Neural progenitor cell (in vitro differentiated cells): ENCODE data around the gene LATS2. TPM values are rescaled to one million over a fixed set of nuclear protein-coding genes. Genes with fewer than 3 reads are reported as not detected.
A peak's percentile ranks its signal among the peaks of the same experiment; 100 is the strongest.

Source experiments
- DNase-seq: peaks from one replicate; pipeline ENCODE4 v3.0.0-alpha.2; 2016; ENCODE audit warnings: low spot score
- H2AFZ ChIP-seq: fragments of 200-600 bp; sonication (generic); replicated peaks from 2 replicates; pipeline ENCODE4 v1.6.1; 2016; ENCODE audit warnings: antibody characterized with exemption
- H3F3A ChIP-seq: fragments of 200-600 bp; sonication (generic); 2 replicates; pipeline ENCODE4 v1.6.1; 2016; ENCODE audit warnings: antibody characterized with exemption, low read depth
- H3K27ac ChIP-seq: fragments of 200-600 bp; sonication (generic); 2 replicates; pipeline ENCODE4 v1.5.1; 2016; ENCODE audit warnings: mild to moderate bottlenecking
- H3K27me3 ChIP-seq: fragments of 200-600 bp; sonication (generic); 2 replicates; pipeline ENCODE4 v1.6.1; 2016; ENCODE audit warnings: mild to moderate bottlenecking, moderate library complexity
- H3K36me3 ChIP-seq: fragments of 200-600 bp; sonication (generic); 2 replicates; pipeline ENCODE4 v1.5.1; 2016
- H3K4me1 ChIP-seq: fragments of 200-600 bp; sonication (generic); 2 replicates; pipeline ENCODE4 v1.6.1; 2016; ENCODE audit warnings: mixed run types
- H3K4me2 ChIP-seq: fragments of 200-600 bp; sonication (generic); 2 replicates; pipeline ENCODE4 v1.6.1; 2016
- H3K4me3 ChIP-seq: fragments of 200-600 bp; sonication (generic); 2 replicates; pipeline ENCODE4 v1.5.1; 2016
- H3K79me2 ChIP-seq: fragments of 200-600 bp; sonication (generic); 2 replicates; pipeline ENCODE4 v1.6.1; 2016; ENCODE audit warnings: low read depth
- H3K9ac ChIP-seq: fragments of 200-600 bp; sonication (generic); 2 replicates; pipeline ENCODE4 v1.6.1; 2016
- H3K9me3 ChIP-seq: fragments of 200-600 bp; sonication (generic); 2 replicates; pipeline ENCODE4 v1.5.1; 2016; ENCODE audit warnings: low read depth
- H4K20me1 ChIP-seq: fragments of 200-600 bp; sonication (generic); 2 replicates; pipeline ENCODE4 v1.6.1; 2016; ENCODE audit warnings: low read depth
- H3K27ac Mint-ChIP-seq: 3 replicates; pipeline ENCODE4 v1.8.0; 2021; ENCODE audit warnings: mixed read lengths
- H3K27me3 Mint-ChIP-seq: 2 replicates; pipeline ENCODE4 v1.8.0; 2022; ENCODE audit warnings: low read depth, mild to moderate bottlenecking, inconsistent platforms, moderate library complexity, mixed read lengths; ENCODE audit not compliant: insufficient read depth
- H3K36me3 Mint-ChIP-seq: 3 replicates; pipeline ENCODE4 v1.8.0; 2021; ENCODE audit warnings: mixed read lengths
- H3K4me1 Mint-ChIP-seq: 3 replicates; pipeline ENCODE4 v1.8.0; 2021; ENCODE audit warnings: mixed read lengths
- H3K4me3 Mint-ChIP-seq: 3 replicates; pipeline ENCODE4 v1.8.0; 2021; ENCODE audit warnings: mild to moderate bottlenecking, moderate library complexity, mixed read lengths
- H3K9me3 Mint-ChIP-seq: 3 replicates; pipeline ENCODE4 v1.8.0; 2020; ENCODE audit warnings: mixed read lengths
- EZH2 ChIP-seq: fragments of 200-600 bp; sonication (generic); IDR thresholded peaks from 2 replicates; pipeline ENCODE4 v1.6.1; 2017; ENCODE audit warnings: antibody characterized with exemption, mild to moderate bottlenecking, moderate library complexity
- EZH2phosphoT487 ChIP-seq: fragments of 200-600 bp; sonication (generic); IDR thresholded peaks from 2 replicates; pipeline ENCODE4 v1.6.1; 2017; ENCODE audit warnings: antibody characterized with exemption
- total RNA-seq: library from RNA; depleted of rRNA; stranded (reverse); fragments of >200 nt; gene quantifications from 2 replicates; pipeline ENCODE4 v1.2.3, GENCODE V29; 2015; ENCODE audit warnings: low replicate concordance
- TF ChIP-seq, protein P1 (sequence below): fragments of 200-600 bp; sonication (generic); IDR thresholded peaks from 2 replicates; pipeline ENCODE4 v1.5.1; 2017; ENCODE audit warnings: antibody characterized with exemption, mild to moderate bottlenecking

LATS2 gene
- total RNA-seq, 1 donor from 2014 or later = 15.2 TPM

DNA sequence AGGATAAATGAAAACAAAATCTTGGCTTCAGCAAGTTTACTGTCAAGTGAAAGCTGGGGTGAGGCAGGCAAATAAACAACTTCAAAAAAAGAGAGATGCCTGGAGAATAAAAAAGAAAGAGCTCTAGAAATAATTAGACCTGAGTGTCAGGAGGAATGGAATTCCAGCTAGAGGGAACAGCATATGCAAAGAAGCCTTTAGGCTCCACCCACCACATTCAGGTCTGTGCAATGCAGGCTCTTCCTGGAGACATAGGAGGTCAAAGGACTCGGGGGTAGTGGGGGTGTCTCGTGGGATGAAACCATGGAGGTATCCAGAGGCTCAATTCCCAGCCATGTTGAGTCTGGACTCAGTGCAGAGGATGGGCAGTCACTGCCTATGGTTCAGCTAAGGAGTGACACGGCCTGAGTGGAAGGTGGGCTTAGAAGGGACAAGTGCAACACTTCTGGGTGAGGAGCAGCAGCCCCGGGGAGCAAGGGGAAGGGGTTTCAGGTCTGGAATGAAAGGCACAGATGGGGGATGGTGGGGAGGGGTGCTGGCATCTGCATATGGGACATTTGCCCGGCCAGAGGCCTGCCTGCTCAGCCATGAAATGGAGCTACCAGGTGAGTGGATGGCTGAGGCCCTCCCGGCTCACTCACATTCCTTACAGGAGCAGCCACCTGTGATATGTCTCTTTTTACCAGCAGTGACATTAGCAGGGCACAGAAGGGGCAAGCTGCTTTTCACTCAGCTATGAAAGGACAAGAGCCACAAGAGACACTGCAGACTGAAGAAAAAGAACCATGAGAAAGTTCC, 12.3 kb downstream of the LATS2 start:
- H3K9me3 Mint-ChIP-seq = no peaks in the 10 kb centered on the region

DNA sequence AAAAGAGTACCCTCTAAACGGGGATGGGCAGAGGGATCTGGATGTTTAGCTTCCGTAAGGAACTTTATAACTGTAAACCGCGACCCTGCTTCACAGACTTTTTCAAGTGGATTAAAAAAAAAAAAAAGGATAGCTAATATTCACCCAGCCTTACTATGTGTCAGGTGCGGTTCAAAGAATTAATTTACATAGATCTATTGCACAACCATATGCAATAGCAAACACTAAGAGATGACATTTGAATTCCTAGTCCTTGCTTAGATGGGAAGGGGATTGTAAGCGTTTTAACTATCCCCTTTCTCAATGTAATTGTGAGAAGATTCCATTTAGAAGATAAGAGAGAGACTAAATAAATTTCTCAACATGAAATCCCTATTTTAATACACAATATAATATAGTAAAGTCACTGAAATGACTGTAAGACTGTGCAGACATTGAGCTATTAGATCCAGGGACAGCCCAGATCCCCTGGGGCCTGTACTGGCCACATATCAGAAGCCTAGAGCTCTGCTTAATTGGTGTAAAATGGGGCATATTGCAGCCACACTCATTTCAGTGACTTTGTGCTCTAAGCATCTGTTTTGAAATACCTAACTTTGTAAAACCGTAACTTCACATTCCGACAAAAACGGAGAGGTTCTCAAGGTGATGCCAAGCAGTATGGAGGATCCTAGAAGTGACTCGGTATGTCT, 13.6 kb downstream of the LATS2 start:
- Mint-ChIP-seq H3K4me3 (no peak overlapping the region), H3K36me3 (peaks cover 18% of the 10 kb centered on the region), H3K27ac (no peak overlapping the region), H3K4me1 (peaks cover 9% of the 10 kb centered on the region), H3K27me3 (peaks cover 2% of the 10 kb centered on the region), H3K9me3 (no peaks in the 10 kb centered on the region)
- Histone ChIP-seq H3K9ac (no peak overlapping the region), H2AFZ (no peak overlapping the region), H3F3A (peaks cover 11% of the 10 kb centered on the region), H3K4me2 (no peak overlapping the region), H3K27me3 (no peaks in the 10 kb centered on the region), H3K27ac (peak overlapping the region; percentile 13), H3K36me3 (peaks cover 8% of the 10 kb centered on the region), H3K4me3 (no peak overlapping the region), H3K79me2 (peaks cover 100% of the 10 kb centered on the region), H4K20me1 (peaks cover 99% of the 10 kb centered on the region), H3K9me3 (no peaks in the 10 kb centered on the region), H3K4me1 (peaks cover 16% of the 10 kb centered on the region)
- DNase-seq = no peak
- TF ChIP-seq EZH2 = no peak
- TF ChIP-seq EZH2phosphoT487 = no peak
- TF ChIP-seq, protein P1, sequence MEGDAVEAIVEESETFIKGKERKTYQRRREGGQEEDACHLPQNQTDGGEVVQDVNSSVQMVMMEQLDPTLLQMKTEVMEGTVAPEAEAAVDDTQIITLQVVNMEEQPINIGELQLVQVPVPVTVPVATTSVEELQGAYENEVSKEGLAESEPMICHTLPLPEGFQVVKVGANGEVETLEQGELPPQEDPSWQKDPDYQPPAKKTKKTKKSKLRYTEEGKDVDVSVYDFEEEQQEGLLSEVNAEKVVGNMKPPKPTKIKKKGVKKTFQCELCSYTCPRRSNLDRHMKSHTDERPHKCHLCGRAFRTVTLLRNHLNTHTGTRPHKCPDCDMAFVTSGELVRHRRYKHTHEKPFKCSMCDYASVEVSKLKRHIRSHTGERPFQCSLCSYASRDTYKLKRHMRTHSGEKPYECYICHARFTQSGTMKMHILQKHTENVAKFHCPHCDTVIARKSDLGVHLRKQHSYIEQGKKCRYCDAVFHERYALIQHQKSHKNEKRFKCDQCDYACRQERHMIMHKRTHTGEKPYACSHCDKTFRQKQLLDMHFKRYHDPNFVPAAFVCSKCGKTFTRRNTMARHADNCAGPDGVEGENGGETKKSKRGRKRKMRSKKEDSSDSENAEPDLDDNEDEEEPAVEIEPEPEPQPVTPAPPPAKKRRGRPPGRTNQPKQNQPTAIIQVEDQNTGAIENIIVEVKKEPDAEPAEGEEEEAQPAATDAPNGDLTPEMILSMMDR = no peak

More for the DNA sequence above, 12.3 kb downstream of the LATS2 start:
- no peak for DNase-seq
- Histone ChIP-seq H4K20me1 (peaks cover 100% of the 10 kb centered on the region), H3K36me3 (peaks cover 5% of the 10 kb centered on the region), H3K4me3 (no peak overlapping the region), H3K79me2 (peaks cover 100% of the 10 kb centered on the region), H2AFZ (no peak overlapping the region), H3F3A (peaks cover 4% of the 10 kb centered on the region), H3K9me3 (no peaks in the 10 kb centered on the region), H3K27me3 (no peaks in the 10 kb centered on the region), H3K4me1 (peaks cover 7% of the 10 kb centered on the region), H3K27ac (no peak overlapping the region), H3K4me2 (no peak overlapping the region), H3K9ac (no peak overlapping the region)
- Mint-ChIP-seq H3K27me3 (peaks cover 3% of the 10 kb centered on the region), H3K36me3 (peaks cover 14% of the 10 kb centered on the region), H3K4me1 (peaks cover 6% of the 10 kb centered on the region), H3K4me3 (no peak overlapping the region), H3K27ac (no peak overlapping the region)
- TF ChIP-seq, protein P1 = no peak
- TF ChIP-seq EZH2 = no peak
- no peak for TF ChIP-seq EZH2phosphoT487

DNA sequence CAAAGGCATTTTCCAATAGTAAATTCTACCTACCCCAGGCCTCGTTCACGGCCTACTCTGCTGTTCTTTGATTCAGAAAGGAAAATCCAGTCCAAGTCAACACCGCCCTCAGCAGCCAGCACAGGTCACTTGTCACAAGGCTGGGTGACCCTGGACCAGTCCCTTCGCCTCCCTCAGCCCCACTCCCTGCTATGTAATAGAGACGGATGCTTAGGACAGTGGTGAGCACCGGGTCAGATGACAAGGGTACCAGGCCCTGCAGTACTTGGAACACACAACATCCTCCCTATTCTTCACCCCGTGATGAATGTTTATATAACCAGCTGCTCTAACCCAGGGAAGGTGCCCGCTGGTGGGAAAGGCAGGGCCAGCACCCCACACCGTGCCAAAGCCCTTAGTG, 14.3 kb downstream of the LATS2 start:
- H3K36me3 Mint-ChIP-seq = peaks cover 18% of the 10 kb centered on the region
- no peak overlapping the region for H3K4me2 ChIP-seq
- peaks cover 8% of the 10 kb centered on the region for H3K36me3 ChIP-seq
- no peak overlapping the region for H3K27ac ChIP-seq
- no peak overlapping the region for H3K4me3 ChIP-seq
- H3K9me3 Mint-ChIP-seq = no peaks in the 10 kb centered on the region
- H2AFZ ChIP-seq = no peak overlapping the region
- DNase-seq = no peak
- peaks cover 11% of the 10 kb centered on the region for H3F3A ChIP-seq
- no peaks in the 10 kb centered on the region for H3K9me3 ChIP-seq
- H3K27me3 ChIP-seq = no peaks in the 10 kb centered on the region
- H3K4me1 Mint-ChIP-seq = peaks cover 9% of the 10 kb centered on the region
- no peak overlapping the region for H3K4me3 Mint-ChIP-seq
- peaks cover 18% of the 10 kb centered on the region for H3K4me1 ChIP-seq
- peaks cover 98% of the 10 kb centered on the region for H4K20me1 ChIP-seq
- H3K27me3 Mint-ChIP-seq = peaks cover 2% of the 10 kb centered on the region
- peaks cover 100% of the 10 kb centered on the region for H3K79me2 ChIP-seq
- H3K27ac Mint-ChIP-seq = no peak overlapping the region
- H3K9ac ChIP-seq = no peak overlapping the region
- TF ChIP-seq EZH2 = no peak
- TF ChIP-seq EZH2phosphoT487 = no peak
- TF ChIP-seq, protein P1 = no peak
